NCI-H774 (cell line): ENCODE data around the gene DCLK1.

Experiments
- DNase-seq: peaks from one replicate; lab custom pipeline; 2025; lab: John Stamatoyannopoulos, UW

Gene DCLK1

GRCh38 chr13:35785576-35786303, 345.4 kb downstream of the DCLK1 start:
- no peak for DNase-seq

GRCh38 chr13:35784286-35784951, 346.8 kb downstream of the DCLK1 start:
- DNase-seq = no peak

GRCh38 chr13:35782793-35783192, 348.4 kb downstream of the DCLK1 start:
- no peak for DNase-seq

GRCh38 chr13:35781036-35782000, 349.9 kb downstream of the DCLK1 start:
- no peak for DNase-seq

GRCh38 chr13:35780613-35781012, 350.6 kb downstream of the DCLK1 start:
- no peak for DNase-seq

GRCh38 chr13:35771898-35772297, 359.3 kb downstream of the DCLK1 start:
- DNase-seq = no peak

- DNase-seq = no peak
Observed at GRCh38 chr13:35770756-35771297, 360.4 kb downstream of the DCLK1 start.

GRCh38 chr13:35769812-35770211, 361.4 kb downstream of the DCLK1 start:
- DNase-seq = no peak

- no peak for DNase-seq
Observed at GRCh38 chr13:35768551-35768950, 362.6 kb downstream of the DCLK1 start.

GRCh38 chr13:35768073-35768472, 363.1 kb downstream of the DCLK1 start:
- DNase-seq = no peak

- no peak for DNase-seq
Observed at GRCh38 chr13:35767256-35767976, 363.8 kb downstream of the DCLK1 start.

- no peak for DNase-seq
Observed at GRCh38 chr13:35766663-35767062, 364.5 kb downstream of the DCLK1 start.

- DNase-seq = no peak
Observed at GRCh38 chr13:35765941-35766340, 365.2 kb downstream of the DCLK1 start.

GRCh38 chr13:35765366-35765765, 365.8 kb downstream of the DCLK1 start:
- no peak for DNase-seq

GRCh38 chr13:35764326-35765015, 366.7 kb downstream of the DCLK1 start:
- no peak for DNase-seq

- DNase-seq = no peak
Observed at GRCh38 chr13:35763782-35764123, 367.4 kb downstream of the DCLK1 start.

- no peak for DNase-seq
Observed at GRCh38 chr13:35763060-35763781, 368.0 kb downstream of the DCLK1 start.

GRCh38 chr13:35761440-35762252, 369.5 kb downstream of the DCLK1 start:
- no peak for DNase-seq

GRCh38 chr13:35760735-35761281, 370.4 kb downstream of the DCLK1 start:
- DNase-seq = no peak
